ENCODE data around the gene GOLGA6A.

GRCh38 chr15:74035121-74036017, 47.0 kb downstream of the GOLGA6A start:
- TF ChIP-seq EZH2 (IDR thresholded peaks at IDR 0.05; ENCODE audit: borderline replicate concordance, low read length) = no peak
- TF ChIP-seq CTCF (conservative IDR thresholded peaks at IDR 0.05 in 1 of 2, IDR thresholded peaks at IDR 0.05 in 1 of 2; ENCODE audit: extremely low read depth in 1 of 2, insufficient read depth in 1 of 2, low read depth in 1 of 2, low read length in 2 of 2) = no peak
